NOMO-1 (cell line): ENCODE measurements around the gene ARHGEF4.
"Not testable (repeated sequence)": the region's sequence is repeated elsewhere in the genome, so short reads cannot be mapped to it uniquely, and the experiment has no call there.

Experiments
- DNase-seq, 2 experiments: peaks; one replicate each; lab custom pipeline; 2025; ENCODE audit not compliant: unreplicated experiment in 2 of 2; lab: John Stamatoyannopoulos, UW

The ARHGEF4 gene

DNA sequence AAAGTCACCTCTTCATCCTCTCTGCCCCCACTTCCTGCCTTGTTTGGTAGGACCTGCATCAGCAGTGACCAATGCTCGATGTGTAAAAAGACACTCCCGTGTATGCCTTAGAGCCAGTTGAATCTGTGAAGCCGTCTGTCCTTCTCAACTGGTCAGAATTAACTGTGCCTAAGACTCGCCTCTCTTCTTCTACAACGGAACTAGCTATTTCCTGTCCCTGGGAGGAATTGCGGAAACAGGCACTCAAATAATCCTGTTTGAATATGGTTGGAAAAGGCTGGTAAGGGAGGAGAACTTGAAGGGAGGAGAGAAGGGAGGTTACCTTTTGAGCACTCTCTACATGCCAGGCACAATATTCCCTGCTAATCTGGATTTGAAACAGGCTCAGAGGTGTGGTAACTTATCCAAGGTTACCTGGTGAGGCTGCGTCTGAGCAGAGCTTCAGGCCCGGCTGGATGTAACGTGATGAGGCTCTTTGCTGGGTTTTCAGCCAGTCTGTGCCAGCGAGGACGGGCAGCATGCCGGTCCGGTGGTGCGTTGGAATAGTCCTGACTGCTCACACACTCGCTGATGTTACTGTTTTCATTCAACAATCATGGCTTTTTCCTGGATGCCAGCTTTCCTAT lies 129.5 kb downstream of the ARHGEF4 start:
- no peak for DNase-seq

DNA sequence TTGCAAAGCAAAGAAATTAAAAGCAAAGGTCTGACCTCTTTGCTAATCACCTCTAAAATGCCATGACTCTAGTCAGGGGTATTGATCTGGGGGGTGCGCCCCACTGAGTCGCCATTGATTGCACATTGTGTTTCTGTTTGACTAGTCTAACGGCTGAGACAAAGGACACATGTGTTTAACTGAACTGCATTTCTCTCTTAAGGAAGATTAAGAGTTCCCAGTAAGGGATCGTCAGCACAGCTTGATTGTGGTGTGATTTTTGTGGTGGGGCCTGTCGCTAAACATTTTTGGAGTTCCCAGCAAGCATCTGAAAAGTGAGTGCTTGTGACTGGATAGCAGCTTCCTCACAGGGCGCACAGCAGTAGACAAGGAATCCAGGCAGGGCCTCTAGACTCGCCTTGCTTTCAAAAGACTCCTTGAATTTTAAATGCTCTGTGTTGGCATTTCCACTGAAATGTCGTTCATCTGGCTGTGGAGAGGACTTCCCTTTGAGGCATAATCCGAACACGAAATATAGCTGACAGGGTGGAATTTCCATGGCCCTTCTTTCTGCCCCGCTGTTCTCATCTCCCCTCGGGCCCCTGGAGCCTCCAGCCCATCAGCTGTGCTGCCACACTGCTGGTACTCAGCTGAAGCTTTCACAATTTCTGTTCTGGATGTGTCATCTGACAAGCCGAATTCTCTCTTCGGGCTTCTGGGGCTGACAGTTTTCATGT lies 130.2 kb downstream of the ARHGEF4 start:
- no peak for DNase-seq

DNA sequence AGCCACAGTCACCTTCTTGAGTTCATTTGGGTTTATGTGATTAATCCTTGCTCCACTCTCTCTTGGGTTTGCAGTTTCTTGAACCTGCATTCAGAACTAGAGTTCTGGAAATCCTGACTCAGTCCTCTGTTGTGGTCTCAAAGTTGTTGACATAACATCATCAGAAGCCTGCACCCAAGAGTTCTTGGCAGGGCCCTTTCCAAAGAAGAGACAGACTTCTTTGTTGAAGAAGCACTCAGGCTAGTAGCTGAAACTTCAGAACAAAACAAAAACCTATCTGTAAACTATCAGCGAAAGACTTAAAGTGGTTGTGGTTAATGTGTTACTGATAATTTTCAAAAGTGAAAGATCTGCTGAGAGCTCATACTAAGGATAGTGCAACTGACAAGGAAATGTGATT lies 135.7 kb downstream of the ARHGEF4 start:
- no peak for DNase-seq

DNA sequence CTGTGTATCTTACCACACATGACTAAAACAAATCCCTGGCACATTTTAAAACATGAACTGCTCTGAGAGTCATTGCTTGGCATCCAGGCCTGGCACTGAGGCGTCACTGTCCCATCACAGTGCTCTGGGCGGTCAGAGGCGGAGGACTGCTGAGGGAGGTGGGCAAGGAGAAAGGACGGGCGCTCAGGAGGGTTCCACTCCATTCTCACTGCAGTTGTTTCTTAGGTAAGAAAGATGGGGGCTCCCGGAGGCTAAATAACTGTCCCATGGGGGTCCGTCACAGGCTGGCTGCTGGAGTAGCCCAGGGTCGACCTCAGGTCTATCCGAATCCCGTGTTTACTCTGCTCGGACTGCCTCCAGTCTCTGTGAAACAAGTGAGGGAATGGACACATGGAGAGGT lies 139.0 kb downstream of the ARHGEF4 start:
- DNase-seq, result no peak

DNA sequence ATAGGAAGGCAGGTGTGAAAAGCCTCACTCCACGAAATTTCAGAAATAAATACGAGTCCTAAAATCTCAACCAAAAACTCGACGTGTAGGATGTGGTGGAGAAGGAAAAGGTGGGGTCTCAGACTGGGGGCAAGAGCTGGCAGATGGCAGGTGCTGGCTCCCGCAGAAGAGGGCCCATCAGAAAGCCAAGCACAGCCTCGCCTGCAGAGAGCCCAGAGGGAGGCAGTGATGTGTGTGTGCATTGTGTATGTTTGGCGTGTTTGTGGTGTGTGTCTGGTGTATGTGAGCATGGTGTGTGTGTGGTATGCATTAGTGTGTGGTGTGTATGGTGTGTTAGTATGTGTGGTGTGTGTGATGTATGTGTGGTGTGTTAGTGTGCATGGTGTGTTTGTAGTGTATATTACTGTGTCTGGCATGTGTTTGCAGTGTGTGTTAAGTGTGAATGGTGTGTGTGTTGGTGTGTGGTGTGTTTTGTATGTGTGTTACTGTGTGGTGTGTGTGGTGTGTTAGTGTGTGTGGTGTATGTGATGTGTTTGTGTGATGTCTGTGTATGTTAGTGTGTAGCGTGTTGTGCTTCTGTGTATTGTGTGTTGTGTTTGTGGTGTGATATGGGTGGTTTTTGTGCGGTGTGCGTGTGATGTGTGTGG lies 140.0 kb downstream of the ARHGEF4 start:
- no peak for DNase-seq

DNA sequence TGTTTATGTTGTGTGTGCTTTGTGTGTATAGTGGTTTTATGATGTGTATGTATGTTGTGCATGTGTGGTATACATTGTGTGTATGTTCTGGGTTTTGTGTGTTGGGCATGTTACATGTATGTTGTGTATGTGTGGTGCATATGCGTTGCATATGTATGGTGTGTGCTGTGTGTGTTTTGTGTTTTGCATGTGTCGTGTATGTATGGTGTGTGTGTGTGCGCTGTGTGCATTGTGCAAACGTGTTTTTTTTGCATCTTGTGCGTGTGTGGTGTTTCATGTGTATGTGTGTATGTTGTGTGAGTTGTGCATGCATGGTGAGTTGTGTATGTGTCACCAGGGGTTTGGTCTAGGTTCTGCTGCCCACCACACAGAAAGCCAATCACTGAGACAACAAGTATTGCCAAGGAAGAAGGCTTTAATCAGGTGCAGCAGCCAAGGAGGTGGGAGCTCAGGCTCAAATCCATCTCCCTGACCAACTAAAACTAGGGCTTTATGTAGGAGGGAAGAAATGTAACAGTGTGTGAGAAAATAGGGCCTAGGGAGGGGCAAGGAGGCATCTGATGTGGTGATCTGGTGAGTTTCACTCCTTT lies 140.8 kb downstream of the ARHGEF4 start:
- no peak for DNase-seq

DNA sequence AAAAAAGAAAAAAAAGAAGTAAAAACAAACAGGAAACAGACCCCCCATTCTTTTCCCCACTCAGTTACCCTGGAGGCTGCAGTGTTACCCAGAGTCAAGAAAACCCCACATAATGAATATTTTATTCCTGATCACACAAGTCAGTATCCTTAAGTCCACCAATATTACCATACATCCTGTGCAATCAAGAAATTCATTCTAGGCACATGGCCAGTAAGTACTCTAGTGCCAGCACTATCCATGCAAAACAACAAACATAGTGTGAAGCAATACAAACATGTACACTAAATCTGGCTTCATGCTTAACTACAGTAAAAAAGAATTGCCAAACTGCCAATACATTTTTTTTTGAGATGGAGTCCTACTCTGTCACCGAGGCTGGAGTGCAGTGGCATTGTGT lies 145.0 kb downstream of the ARHGEF4 start:
- DNase-seq, result no peak

DNA sequence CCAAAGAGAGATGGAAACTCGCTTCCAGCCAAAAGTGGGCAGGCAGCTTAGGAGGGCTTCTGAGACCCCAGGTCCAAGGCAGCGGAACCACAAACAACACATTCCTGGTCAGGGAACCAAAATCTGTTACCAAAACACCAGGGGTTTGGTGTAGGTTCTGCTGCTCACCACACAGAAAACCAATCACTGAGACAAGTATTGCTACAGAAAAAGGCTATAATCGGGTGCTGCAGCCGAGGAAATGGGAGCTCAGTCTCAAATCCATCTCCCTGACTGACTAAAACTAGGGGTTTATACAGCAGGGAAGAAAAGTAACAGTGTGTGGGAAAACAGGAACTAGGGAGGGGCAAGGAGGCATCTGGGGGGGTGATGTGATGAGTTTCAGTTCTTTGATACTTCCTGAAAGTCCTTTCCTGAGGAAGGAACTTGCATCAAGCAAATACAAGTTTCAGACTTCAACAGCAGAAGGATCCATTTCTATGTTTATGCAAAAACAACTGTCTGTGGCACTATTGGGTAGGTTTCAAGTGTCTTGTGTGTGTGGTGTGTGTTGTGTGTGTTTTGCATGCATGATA lies 148.6 kb downstream of the ARHGEF4 start:
- no peak for DNase-seq

DNA sequence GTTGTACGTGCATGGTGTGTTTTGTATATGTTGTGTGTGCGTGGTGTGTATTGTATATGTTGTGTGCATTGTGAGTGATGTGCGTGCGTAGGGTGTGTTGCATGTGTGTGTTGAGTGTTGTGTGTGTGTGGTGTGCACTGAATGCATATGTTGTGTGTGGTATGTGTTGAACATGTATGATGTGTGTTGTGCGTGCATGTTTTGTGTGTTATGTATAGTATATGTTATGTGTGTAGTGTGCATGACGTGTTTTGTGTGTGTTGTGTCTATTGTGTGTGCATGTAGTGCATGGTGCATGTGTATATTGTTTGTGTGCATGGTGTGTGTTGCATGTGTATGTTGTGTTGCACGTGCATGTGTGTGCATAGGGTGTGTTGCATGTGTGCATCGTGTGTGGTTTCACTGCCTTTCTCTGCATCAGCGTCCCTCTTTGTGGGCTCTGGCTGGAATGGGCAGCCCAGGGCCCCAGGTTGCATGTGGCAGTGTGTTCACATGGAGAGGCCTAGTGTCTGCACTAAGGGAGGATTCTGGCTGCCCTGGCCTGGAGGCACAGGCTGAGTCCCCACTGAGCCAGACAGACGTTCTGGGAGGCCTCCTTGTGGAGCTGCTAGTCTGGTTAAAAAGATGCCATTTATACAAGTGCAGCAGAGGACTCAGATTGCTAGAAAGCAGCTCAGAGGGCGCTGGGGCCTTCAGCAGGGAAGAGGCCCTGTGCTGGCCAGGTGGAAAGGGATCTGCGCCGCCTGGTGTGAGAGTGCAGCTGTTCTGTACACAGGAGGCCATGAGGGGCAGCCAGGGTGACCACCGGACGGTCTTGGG lies 149.3 kb downstream of the ARHGEF4 start:
- DNase-seq, result no peak

DNA sequence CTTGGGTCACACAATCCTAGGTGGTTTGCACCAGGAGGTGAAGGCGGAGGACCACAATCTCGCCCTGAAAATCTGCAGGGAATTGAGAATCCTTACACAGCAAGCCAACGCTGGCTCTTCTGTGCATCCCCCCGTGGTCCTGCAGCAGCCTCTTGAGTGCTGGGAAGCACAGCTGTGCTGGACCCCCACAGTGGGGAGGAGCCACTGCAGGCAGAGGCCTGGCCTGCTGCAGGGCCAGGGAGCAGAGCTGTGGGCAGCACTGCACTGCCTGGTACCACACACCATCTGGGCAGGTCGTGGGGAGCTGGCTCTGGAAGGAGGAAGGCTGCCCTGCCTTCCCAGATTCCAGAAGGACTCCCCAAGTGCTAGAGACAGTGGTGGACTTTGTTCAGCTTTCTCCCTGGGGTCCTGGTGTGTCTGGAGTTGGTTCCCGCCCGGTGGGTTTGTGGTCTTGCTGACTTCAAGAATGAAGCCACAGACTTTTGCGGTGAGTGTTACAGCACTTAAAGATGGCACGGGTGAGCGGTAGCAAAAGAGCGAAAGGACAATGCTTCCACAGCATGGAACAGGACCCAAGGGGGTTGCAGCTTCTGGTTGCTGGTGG lies 150.3 kb downstream of the ARHGEF4 start:
- DNase-seq, result no peak

DNA sequence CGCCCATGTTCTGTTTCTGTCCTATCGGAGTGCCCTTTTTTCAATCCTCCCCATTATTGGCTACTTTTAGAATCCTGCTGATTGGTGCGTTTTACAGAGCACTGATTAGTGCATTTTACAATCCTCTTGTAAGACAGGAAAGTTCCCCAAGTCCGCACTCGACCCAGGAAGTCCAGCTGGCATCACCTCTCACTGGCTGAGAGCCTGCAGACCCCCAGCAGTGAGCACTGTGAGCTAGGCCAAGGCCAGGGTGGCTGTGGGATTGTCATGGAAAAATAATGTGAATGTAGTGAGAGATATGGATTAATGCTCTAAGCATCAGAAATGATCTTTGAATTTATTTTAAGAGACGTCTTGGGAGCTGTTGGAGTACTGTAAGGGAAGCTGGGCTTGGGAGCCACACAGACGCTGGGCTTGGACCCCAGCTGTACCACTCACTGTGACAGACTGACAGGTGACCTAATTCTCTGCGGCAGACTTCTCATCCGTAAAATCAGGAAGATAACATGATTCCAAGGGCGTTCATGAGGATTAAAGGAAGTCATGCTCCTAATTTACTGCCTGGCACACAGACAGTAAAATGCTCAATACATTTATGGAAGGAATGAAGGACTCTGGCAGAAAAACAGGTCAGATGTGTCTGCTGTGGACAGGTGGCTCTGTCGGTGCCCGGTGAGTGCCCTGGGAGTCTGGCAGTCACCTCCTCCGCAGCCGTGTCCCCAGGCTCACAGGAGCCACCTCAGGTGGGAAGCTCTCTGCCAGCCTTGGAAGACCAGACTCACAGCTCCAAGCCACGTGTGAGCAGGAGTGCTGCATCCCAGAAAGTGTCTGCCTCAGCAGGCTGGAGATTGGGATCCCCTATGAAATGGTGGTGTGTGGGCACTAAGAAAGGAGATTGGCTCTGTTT lies 151.1 kb downstream of the ARHGEF4 start:
- no peak for DNase-seq

DNA sequence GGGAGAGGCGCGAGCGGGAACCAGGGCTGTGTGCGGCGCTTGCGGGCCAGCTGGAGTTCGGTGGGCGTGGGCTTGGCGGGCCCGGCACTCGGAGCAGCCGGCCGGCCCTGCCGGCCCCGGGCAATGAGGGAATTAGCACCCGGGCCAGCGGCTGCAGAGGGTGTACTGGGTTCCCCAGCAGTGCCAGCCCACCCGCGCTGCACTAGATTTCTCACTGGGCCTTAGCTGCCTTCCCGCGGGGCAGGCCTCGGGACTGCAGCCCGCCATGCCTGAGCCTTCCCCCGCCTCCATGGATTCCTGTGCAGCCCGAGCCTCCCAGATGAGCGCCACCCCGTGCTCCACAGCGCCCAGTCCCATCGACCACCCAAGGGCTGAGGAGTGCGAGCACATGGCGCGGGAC lies 154.7 kb downstream of the ARHGEF4 start:
- not testable (repeated sequence) for DNase-seq

DNA sequence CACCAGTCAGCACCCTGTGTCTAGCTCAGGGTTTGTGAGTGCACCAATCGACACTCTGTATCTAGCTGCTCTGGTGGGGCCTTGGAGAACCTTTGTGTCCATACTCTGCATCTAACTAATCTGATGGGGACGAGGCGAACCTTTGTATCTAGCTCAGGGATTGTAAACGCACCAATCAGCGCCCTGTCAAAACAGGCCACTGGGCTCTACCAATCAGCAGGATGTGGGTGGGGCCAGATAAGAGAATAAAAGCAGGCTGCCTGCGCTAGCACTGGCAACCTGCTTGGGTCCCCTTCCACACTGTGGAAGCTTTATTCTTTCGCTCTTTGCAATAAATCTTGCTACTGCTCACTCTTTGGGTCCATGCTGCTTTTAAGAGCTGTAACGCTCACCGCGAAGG lies 155.3 kb downstream of the ARHGEF4 start:
- DNase-seq, result not testable (repeated sequence)

DNA sequence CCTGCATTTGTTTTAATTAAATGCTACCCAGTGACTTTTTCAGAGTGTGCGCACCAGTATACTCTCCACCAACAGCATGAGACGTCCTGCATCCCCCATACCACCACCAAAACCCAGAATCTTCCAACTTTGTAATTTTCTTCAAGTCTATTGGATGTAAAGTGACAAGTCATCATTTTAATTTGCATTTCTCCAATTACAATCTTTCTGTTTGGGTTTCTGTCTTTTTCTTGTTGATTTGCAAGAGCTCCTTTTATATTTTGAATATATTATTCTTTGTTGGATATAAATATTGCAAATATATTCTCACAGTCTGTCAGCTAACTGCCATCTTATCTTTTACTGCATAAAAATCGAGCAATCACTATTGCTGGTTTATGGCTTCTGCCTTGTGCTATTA lies 160.0 kb downstream of the ARHGEF4 start:
- DNase-seq, result no peak

DNA sequence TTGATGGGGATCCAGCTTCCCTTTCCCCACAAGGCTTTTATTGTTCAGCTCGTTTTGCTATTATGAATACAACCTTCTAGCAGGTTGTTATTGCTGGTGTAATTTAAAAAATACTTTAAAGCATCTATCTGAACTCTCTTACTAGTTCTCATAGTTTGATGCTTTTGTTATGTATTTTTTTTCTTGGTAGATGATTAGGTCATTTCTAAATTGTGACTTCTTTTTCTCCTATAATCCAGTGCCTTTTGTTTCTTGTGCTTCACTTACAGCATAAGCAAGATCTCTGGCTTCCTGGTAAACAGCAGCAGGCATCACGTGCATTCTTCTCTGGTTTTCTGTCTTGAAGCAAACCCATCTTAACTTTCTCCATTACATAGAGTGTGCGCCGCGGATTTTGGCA lies 160.5 kb downstream of the ARHGEF4 start:
- no peak for DNase-seq

DNA sequence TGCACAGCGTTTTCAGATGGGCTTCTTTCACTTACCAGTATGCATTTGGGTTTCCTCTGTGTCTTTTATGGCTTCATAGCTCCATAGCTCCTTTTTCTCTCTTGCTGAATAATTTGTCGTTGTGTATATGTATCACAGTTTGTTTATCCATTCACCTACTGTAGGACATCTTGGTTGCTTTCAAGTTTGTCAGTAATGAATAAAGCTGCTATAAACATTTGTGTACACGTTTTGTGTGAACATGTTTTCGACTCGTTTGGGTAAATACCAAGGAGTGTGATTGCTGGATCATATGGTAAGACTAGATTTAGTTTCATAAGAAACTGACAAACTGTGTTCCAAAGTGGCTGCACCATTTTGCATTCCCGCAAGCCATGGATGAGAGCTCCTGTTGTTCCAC lies 161.8 kb downstream of the ARHGEF4 start:
- DNase-seq, result no peak

DNA sequence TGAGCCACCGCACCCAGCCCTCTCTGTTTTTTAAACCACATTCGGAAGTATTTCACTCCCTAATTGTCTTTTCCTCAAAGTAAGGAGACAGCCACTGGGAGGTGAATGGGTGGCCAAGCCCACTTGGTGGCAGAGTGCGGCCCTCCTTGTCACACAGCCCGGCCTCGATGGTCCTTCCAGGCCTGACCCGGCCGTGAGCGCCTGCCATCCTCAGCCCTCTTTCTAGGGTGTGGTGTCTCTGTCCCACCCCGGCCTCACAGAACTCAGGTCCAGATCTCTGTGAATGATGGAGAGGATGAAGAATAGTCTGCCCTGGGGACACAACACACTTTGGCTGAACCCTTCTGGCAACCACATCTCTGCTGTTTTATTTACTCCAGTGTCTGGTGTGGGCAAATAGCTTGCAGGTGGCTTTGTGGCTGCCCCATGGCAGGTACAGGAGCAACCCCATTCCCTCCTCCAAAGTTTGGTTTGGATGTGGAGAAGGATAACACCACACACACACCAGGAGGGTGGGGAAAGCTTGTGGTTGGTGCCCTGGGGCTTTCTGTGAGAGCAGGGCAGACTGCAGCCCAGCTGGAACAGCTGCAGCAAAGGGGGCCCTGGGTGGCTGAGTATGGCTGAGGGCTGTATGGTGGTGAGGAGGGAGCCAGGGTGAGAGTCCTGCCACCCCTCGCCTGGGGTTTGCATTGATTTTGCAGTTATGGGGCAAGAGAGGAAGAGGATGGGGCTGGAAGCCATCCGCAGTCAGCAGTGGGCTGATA lies 167.9 kb downstream of the ARHGEF4 start:
- no peak for DNase-seq

DNA sequence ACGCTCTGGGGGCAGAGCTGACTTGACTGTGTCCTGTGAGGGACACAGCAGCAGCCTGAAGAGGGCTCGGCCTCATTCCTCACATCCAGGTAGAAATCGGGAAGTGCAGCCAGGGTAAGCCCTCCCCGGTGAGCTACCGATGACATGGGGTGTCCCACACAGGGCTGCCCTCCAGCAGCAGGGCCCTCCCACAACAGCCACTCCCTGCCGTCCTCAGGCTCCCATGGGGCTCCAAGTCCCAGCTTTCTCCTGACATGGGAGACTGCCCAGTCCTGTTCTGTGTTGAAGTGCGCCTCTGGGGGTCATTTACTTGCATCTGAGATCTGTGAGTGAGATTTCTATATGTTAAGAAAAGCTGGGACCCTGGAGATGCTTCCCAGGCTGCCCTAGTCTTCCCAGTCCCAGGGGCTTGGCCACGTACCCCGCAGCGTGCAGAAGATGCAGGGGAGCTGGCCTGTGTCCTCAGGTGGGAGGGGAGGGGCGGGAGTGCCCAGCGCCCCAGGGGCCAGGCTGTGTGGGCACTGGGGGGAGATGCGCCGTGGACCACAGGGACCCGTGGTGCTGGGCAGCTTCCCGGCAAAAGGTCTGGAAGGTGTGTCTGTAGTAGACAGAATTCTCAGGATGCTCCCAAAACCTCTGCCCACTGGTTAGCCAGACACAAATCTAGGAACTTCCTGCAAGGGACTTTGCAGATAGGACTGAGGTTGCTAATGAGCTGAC lies 168.7 kb downstream of the ARHGEF4 start:
- no peak for DNase-seq
